Measurements from ENCODE around the gene PGA4.
"Not testable (repeated sequence)": the region's sequence is repeated elsewhere in the genome, so short reads cannot be mapped to it uniquely, and the experiment has no call there.

The PGA4 gene

DNA sequence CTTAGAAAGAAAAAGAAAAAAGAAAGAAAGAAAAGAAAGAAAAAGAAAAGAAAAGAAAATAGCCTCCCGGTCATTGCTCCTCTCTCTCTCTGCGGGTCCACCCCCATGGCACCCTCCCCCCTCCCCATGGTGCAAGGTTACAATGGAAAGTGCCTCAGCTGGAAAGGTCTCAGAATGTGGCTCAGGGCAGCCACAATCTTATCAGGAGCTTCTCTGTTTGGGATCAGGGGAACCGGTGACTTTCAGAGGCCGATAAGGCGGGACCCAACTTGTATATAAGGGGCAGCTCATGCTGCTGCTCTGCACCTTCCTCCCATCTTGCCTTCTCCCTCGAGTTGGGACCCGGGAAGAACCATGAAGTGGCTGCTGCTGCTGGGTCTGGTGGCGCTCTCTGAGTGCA lies at the start of gene PGA4:
PGA4 (plus strand) TSS at position 301 of the 400 bp plus-strand sequence; CDS start at position 355, 54 bp downstream.
- H3K27ac ChIP-seq: not testable (repeated sequence)

DNA sequence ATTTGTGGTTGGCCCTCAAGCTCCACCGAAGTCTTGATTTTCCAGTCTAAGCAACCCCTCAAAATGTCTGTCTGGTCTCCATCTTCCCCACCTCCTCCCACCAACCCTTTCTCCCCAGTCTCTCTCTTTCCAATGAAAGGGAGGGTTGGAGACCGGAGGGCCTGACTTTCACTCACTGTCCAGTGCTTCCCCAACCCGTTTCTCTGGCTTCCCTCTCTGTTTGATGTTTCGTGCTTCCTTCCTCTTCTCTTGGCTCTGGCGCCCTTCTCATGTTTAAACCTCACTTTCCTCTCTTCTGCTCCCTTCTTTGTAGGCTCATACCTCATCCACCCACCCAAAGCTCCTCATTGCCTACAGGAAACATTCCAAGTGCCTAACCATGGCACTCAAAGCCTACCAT lies 49.8 kb upstream of the PGA4 start:
- H3K27ac ChIP-seq: no peak overlapping the region
- no peak for TF ChIP-seq ZFX (IDR thresholded peaks at IDR 0.05)
- TF ChIP-seq, protein P1, sequence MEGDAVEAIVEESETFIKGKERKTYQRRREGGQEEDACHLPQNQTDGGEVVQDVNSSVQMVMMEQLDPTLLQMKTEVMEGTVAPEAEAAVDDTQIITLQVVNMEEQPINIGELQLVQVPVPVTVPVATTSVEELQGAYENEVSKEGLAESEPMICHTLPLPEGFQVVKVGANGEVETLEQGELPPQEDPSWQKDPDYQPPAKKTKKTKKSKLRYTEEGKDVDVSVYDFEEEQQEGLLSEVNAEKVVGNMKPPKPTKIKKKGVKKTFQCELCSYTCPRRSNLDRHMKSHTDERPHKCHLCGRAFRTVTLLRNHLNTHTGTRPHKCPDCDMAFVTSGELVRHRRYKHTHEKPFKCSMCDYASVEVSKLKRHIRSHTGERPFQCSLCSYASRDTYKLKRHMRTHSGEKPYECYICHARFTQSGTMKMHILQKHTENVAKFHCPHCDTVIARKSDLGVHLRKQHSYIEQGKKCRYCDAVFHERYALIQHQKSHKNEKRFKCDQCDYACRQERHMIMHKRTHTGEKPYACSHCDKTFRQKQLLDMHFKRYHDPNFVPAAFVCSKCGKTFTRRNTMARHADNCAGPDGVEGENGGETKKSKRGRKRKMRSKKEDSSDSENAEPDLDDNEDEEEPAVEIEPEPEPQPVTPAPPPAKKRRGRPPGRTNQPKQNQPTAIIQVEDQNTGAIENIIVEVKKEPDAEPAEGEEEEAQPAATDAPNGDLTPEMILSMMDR (conservative IDR thresholded peaks at IDR 0.05): no peak

DNA sequence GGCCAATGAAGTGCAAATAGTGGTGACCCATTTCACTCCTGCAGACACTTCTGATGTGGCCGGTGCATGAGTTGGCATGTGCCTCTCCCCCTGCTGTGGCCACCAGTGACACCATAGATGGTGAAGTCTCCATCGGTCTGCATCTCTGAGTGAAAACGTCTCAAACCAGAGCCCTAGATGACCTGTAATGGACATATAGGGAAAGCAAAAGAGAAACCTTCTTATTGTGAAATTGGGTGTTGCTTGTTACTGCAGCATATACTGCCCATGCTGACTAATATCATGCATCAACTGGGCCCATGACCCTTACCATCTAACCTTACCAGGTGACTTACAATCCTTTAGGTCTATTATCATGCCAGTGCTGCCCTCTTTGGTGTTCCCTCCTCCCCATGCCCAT lies 49.3 kb upstream of the PGA4 start:
- H3K27ac ChIP-seq: no peak overlapping the region
- no peak for TF ChIP-seq ZFX (IDR thresholded peaks at IDR 0.05)
- TF ChIP-seq, protein P1 (conservative IDR thresholded peaks at IDR 0.05): no peak

DNA sequence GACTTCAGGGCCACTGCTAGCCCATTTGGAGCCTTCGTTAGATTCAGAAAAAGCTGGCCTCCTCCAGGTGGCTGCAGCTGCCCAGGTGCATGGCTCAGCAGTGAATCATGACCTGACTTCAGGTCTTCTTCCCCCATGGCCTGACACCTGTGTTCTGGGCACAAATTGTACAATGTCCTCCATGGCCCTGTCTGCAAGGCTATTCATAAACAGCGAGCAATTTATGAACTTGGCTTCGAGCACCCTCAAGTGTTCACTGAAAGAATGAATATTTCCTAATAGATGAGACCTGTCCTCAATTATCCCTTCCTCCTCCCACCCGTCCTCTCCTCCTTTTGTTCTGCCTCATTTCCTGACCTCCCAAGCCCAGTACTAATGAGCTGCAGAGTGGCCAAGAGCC lies 48.7 kb upstream of the PGA4 start:
- H3K27ac ChIP-seq: no peak overlapping the region
- no peak for TF ChIP-seq ZFX (IDR thresholded peaks at IDR 0.05)
- TF ChIP-seq, protein P1 (conservative IDR thresholded peaks at IDR 0.05): peak; percentile 59

DNA sequence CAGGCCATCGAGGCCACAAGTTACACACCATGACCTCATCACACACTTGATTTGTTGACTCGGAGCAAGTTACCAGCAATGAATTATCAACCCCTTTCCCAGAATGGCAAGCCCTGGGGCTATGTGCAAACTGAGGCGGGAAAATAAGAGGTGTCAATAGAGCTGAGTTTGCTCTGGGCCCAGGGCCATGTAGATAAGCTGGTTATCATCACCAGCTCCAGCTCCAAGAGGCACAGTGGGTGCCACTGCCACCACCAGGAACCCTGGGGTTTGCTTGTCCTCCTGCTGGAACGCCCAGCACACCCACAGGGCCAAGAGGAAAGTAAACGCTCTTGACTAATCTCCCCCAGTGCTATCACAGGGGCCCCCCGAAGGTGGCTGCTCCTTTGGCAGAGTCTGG lies 47.9 kb upstream of the PGA4 start:
- no peak for TF ChIP-seq ZFX (IDR thresholded peaks at IDR 0.05)
- TF ChIP-seq, protein P1 (conservative IDR thresholded peaks at IDR 0.05): no peak
- H3K27ac ChIP-seq: no peak overlapping the region

DNA sequence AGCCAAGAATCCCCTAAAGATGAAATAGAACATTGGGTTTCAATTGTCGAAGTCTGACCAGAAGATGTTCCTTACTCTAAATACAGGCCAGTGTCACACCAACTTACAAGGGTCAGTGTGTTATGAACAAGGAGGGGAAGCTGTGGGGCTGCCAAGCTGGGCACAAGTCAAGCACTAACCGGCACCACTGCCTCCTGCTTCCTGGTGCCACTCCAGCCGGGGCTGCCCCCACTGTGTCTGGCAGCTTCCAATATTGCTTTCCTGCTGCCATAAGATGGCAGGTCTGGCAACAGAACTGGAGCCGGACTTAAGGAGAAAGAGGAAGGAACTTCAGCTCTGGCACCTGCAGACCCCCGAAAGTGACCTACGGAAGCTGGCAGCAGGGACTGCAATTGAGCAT lies 47.2 kb upstream of the PGA4 start:
- TF ChIP-seq, protein P1 (conservative IDR thresholded peaks at IDR 0.05): no peak
- TF ChIP-seq ZFX (IDR thresholded peaks at IDR 0.05): no peak

DNA sequence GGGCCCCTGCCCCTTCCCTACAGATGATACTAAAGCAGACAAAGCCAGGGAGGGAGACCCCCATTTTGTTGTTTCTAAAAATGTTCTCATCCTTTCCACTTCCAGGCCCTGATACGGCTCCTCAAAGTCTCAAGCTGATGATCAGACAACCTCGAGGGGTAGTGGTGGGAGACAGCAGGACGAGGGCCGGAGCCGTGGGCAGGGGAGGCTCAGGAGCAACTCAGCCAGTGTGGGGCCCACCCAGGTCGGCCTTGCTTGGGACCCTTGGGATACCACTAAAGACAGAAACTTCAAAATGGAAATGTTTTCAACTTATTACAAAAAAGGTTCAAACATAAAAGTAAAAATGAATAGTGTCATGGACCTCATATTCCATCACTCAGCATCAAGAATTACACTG lies 45.7 kb upstream of the PGA4 start:
- TF ChIP-seq, protein P1 (conservative IDR thresholded peaks at IDR 0.05): no peak
- no peak for TF ChIP-seq ZFX (IDR thresholded peaks at IDR 0.05)
- no peak overlapping the region for H3K27ac ChIP-seq

More for the DNA sequence above, 47.2 kb upstream of the PGA4 start:
- H3K27ac ChIP-seq: no peak overlapping the region

DNA sequence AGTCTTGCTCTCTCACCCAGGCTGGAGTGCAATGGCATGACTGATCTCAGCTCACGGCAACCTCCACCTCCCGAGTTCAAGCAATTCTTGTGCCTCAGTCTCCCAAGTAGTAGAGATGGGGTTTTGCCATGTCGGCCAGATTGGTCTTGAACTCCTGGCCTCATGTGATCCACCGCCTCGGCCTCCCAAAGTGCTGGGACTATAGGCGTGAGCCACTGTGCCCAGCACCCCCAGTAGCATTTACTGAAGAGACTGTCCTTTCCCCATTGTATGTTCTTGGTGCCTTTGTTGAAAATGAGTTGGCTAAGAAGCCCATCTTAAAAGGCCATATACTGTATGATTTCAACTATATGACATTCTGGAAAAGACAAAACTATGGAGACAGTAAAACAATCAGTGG lies 41.9 kb upstream of the PGA4 start:
- H3K27ac ChIP-seq: not testable (repeated sequence)

DNA sequence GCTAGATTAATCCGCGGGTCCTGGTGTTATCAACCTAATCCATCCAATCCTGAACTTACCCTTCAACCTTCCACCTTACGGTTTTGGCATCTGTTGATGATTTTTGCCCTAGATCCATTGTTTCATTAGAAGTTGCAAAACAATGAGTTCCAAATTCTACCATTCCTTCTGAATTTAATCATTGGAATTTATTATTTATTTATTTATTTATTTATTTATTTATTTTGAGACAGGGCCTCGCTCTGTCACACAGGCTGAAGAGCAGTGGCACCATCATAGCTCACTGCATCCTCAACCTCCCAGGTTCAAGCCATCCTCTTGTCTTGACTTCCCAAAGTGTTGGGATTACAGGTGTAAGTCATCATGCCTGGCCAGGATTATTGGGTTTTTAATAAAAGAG lies 40.7 kb upstream of the PGA4 start:
- H3K27ac ChIP-seq: no peak overlapping the region
- TF ChIP-seq, protein P1 (conservative IDR thresholded peaks at IDR 0.05): no peak
- no peak for TF ChIP-seq ZFX (IDR thresholded peaks at IDR 0.05)

Measured in C4-2B (cell line).